ENCODE data around the gene SH3D19.

SH3D19 gene

GRCh38 chr4:151147000-151147399 lies 178.4 kb downstream of the SH3D19 start:
- H3K27ac ChIP-seq (ENCODE audit: low read length), result no peak overlapping the region
- TF ChIP-seq EZH2phosphoT487 (IDR thresholded peaks at IDR 0.05; ENCODE audit: low read depth) (no peak), CTCF (IDR thresholded peaks at IDR 0.05; ENCODE audit: low read depth, low read length) (no peak)
- no peaks in the 10 kb centered on the region for H3K27me3 ChIP-seq (ENCODE audit: low read depth, low read length)
- no peaks in the 10 kb centered on the region for H3K36me3 ChIP-seq (replicated peaks; ENCODE audit: low read depth, low read length)
- no peaks in the 10 kb centered on the region for H3K79me2 ChIP-seq (ENCODE audit: low read length)
- H4K20me1 ChIP-seq (ENCODE audit: insufficient read depth, low read length), result no peaks in the 10 kb centered on the region
- no peak overlapping the region for H2AFZ ChIP-seq (ENCODE audit: low read depth, low read length)
- H3K9me3 ChIP-seq (ENCODE audit: insufficient read depth, low read length), result no peaks in the 10 kb centered on the region
- H3K4me1 ChIP-seq (ENCODE audit: low read length), result peaks cover 6% of the 10 kb centered on the region
- no peak overlapping the region for H3K4me3 ChIP-seq (ENCODE audit: low read length)
- H3K9ac ChIP-seq (ENCODE audit: low read length), result no peak overlapping the region
- H3K4me2 ChIP-seq (ENCODE audit: low read length), result no peak overlapping the region

GRCh38 chr4:151144329-151145072 lies 180.9 kb downstream of the SH3D19 start:
- no peaks in the 10 kb centered on the region for H4K20me1 ChIP-seq (ENCODE audit: insufficient read depth, low read length)
- no peaks in the 10 kb centered on the region for H3K36me3 ChIP-seq (replicated peaks; ENCODE audit: low read depth, low read length)
- no peaks in the 10 kb centered on the region for H3K9me3 ChIP-seq (ENCODE audit: insufficient read depth, low read length)
- H3K4me3 ChIP-seq (ENCODE audit: low read length), result no peak overlapping the region
- peaks cover 6% of the 10 kb centered on the region for H3K4me1 ChIP-seq (ENCODE audit: low read length)
- no peak overlapping the region for H3K9ac ChIP-seq (ENCODE audit: low read length)
- no peaks in the 10 kb centered on the region for H3K79me2 ChIP-seq (ENCODE audit: low read length)
- TF ChIP-seq EZH2phosphoT487 (IDR thresholded peaks at IDR 0.05; ENCODE audit: low read depth) (no peak), CTCF (IDR thresholded peaks at IDR 0.05; ENCODE audit: low read depth, low read length) (no peak)
- H3K4me2 ChIP-seq (ENCODE audit: low read length), result no peak overlapping the region
- no peak overlapping the region for H3K27ac ChIP-seq (ENCODE audit: low read length)
- H3K27me3 ChIP-seq (ENCODE audit: low read depth, low read length), result no peaks in the 10 kb centered on the region
- H2AFZ ChIP-seq (ENCODE audit: low read depth, low read length), result no peak overlapping the region

- Histone ChIP-seq H3K9me3 (ENCODE audit: insufficient read depth, low read length) (no peaks in the 10 kb centered on the region), H3K79me2 (ENCODE audit: low read length) (no peaks in the 10 kb centered on the region), H3K4me2 (ENCODE audit: low read length) (no peak overlapping the region)
Observed at GRCh38 chr4:151143811-151144210, 181.6 kb downstream of the SH3D19 start.

GRCh38 chr4:151143162-151143561 lies 182.2 kb downstream of the SH3D19 start:
- no peak overlapping the region for H3K4me2 ChIP-seq (ENCODE audit: low read length)
- no peaks in the 10 kb centered on the region for H4K20me1 ChIP-seq (ENCODE audit: insufficient read depth, low read length)
- no peak overlapping the region for H3K27ac ChIP-seq (ENCODE audit: low read length)
- H3K9me3 ChIP-seq (ENCODE audit: insufficient read depth, low read length), result no peaks in the 10 kb centered on the region
- TF ChIP-seq EZH2phosphoT487 (IDR thresholded peaks at IDR 0.05; ENCODE audit: low read depth), result no peak
- no peak for TF ChIP-seq CTCF (IDR thresholded peaks at IDR 0.05; ENCODE audit: low read depth, low read length)
- no peaks in the 10 kb centered on the region for H3K27me3 ChIP-seq (ENCODE audit: low read depth, low read length)
- H3K79me2 ChIP-seq (ENCODE audit: low read length), result no peaks in the 10 kb centered on the region
- no peaks in the 10 kb centered on the region for H3K36me3 ChIP-seq (replicated peaks; ENCODE audit: low read depth, low read length)
- H3K9ac ChIP-seq (ENCODE audit: low read length), result no peak overlapping the region
- no peak overlapping the region for H2AFZ ChIP-seq (ENCODE audit: low read depth, low read length)
- peaks cover 6% of the 10 kb centered on the region for H3K4me1 ChIP-seq (ENCODE audit: low read length)
- H3K4me3 ChIP-seq (ENCODE audit: low read length), result no peak overlapping the region

More at GRCh38 chr4:151143811-151144210, 181.6 kb downstream of the SH3D19 start:
- peaks cover 6% of the 10 kb centered on the region for H3K4me1 ChIP-seq (ENCODE audit: low read length)
- no peaks in the 10 kb centered on the region for H4K20me1 ChIP-seq (ENCODE audit: insufficient read depth, low read length)
- no peak overlapping the region for H2AFZ ChIP-seq (ENCODE audit: low read depth, low read length)
- no peak for TF ChIP-seq EZH2phosphoT487 (IDR thresholded peaks at IDR 0.05; ENCODE audit: low read depth)
- TF ChIP-seq CTCF (IDR thresholded peaks at IDR 0.05; ENCODE audit: low read depth, low read length), result no peak
- no peak overlapping the region for H3K4me3 ChIP-seq (ENCODE audit: low read length)
- no peak overlapping the region for H3K27ac ChIP-seq (ENCODE audit: low read length)
- H3K9ac ChIP-seq (ENCODE audit: low read length), result no peak overlapping the region
- H3K27me3 ChIP-seq (ENCODE audit: low read depth, low read length), result no peaks in the 10 kb centered on the region
- H3K36me3 ChIP-seq (replicated peaks; ENCODE audit: low read depth, low read length), result no peaks in the 10 kb centered on the region

Measured in OCI-LY3 (cell line).